NCI-H2196 treated with DMSO at 0.1 percent for 48 hours (cell line): ENCODE data around the gene SIGLEC9.

ENCODE experiments used
- DNase-seq: peaks from one replicate; lab custom pipeline; 2025; ENCODE audit not compliant: unreplicated experiment; lab: John Stamatoyannopoulos, UW

The SIGLEC9 gene

DNA sequence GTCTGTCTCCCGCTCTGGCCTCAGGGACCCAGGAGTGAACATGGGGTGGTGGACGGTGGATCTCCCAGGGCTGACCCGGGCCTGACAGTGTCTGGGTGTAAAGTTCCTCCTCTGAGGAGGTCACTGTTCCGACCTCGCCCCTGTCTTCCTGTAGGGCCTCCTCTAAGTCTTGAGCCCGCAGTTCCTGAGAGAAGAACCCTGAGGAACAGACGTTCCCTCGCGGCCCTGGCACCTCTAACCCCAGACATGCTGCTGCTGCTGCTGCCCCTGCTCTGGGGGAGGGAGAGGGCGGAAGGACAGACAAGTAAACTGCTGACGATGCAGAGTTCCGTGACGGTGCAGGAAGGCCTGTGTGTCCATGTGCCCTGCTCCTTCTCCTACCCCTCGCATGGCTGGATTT is at the start of gene SIGLEC9:
Gene SIGLEC9 (plus strand): TSS at position 178 of the 400 bp plus-strand sequence. CDS start 69 bp downstream, at position 247.
- DNase-seq = no peak

DNA sequence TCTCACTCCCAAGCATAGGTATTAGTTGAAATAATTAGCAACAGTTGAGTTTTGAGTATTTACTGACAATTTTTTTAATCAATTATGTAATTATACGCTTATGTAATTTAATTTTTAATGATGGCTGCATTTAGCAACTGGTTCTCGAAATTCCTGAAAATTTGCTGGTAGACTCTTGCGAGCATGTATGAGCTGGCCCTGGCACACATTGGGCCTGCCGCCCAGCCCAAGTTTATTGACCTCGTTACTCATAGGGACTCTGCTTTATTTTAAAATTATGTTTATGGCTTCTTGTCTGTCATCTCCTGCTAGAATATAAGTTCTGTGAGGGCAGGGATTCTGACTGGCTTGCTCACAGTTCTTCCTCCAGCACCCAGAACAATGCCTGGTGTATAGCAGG is 48.7 kb upstream of the SIGLEC9 start:
- no peak for DNase-seq

DNA sequence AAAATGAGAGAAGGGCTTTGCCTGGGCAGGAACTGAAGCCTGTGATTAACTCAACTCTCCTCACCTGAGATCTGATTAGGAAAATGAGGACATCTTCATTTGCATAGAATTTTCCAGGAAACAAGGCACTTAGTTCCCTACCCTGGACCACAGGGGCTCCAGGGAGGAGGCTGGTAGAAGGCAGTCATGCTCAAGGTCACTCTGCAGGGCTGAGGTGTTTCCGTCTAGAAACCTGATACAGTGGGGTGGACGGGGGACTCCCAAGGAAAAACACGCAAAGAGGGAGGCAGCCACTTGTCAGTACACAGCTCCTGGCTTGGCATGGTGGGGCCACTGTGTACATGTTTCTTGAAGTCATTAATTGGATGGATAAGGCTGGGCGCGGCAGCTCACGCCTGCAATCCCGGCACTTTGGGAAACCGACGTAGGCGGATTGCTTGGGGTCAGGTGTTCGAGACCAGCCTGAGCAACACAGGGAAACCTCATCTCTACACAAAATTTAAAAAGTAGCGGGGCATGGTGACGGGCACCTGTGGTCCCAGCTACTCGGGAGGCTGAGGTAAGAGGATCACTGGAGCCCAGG is 48.0 kb upstream of the SIGLEC9 start:
- no peak for DNase-seq

- no peak for DNase-seq
Measured at GRCh38 chr19:51078104-51078503, 46.6 kb upstream of the SIGLEC9 start.

DNA sequence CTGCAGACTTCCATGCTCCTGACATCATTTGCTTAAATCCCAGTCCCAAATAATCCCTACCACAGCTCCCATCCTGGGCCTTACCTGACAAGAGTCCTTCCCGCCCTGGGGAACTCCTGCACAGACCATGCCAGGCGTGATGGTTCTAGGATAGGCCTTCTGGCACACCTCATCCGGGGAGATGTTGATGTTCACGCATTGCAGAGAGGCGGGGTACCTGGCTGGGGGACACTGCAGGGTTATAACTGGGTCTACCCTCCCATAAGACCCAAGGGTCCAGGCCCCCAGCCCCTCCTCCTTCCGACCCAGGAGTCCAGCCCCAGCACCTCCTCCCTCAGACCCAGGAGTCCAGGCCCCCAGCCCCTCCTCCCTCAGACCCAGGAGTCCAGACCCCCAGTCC is 46.0 kb upstream of the SIGLEC9 start:
- DNase-seq = no peak

- DNase-seq = no peak
Measured at GRCh38 chr19:51079481-51080110, 45.1 kb upstream of the SIGLEC9 start.

- DNase-seq = no peak
Measured at GRCh38 chr19:51081476-51081875, 43.2 kb upstream of the SIGLEC9 start.

- no peak for DNase-seq
Measured at GRCh38 chr19:51082611-51083010, 42.1 kb upstream of the SIGLEC9 start, which contains the start of gene KLK14. Gene KLK14, minus strand, starts transcription at chr19:51082887. Its CDS starts 273 bp downstream, at chr19:51082614.

DNA sequence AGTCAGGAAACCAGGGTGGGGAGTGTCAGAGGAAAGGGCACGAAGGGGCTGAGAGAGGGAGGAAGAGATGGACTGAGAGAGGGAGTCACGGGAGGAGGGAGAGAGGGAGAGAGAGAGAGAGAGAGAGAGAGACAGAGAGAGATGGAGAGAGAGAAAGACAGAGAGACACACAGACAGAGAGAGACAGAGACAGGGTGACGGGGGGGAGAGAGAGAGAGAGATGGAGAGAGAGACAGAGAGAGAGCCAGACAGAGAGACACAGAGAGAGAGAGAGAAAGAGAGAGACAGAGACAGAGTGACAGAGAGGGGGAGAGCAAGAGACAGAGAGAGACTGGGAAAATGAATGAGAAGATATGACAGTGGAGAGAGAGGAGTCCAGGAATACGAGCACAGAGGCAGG is 41.5 kb upstream of the SIGLEC9 start:
- no peak for DNase-seq

DNA sequence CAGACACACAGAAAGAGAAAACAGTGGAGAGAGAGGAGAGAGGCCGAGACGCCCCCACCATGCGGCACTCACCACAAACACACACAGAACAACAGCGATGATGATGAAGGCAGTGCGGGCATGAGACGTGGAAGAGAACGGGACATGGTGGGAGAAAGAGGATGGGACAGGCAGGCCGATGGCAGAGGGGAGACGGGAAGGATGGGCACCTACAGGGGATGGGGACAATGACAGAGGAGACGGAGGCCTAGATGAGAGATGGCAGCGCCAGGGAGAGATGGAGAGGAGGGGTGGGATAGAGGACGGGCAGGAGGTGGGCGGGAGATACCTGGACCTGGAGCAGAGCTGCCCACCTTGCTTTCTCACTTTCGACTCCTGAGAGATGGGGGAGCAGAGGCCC is 40.9 kb upstream of the SIGLEC9 start:
- DNase-seq = no peak

DNA sequence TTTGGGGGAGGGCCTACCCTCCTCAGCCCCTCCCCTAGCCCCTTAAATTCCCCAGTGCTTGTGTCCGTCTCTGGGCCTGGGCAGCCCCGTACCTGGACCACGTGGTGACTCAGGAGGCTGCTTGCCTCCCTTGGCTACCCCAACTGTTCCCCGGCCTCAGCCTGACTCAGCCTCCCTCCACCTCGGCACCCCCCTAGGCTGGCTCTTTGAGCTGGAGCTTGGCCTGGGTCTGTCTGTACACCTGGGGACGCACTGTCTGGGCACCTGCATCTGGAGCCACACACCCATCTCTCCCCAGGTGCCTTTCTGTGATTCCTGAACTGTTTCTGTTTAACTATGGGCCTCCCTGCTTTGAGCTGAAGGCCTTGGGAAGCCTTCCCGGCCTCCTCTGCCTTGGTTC is 40.2 kb upstream of the SIGLEC9 start:
- no peak for DNase-seq

- DNase-seq = no peak
Measured at GRCh38 chr19:51086153-51086850, 38.4 kb upstream of the SIGLEC9 start.

- DNase-seq = no peak
Measured at GRCh38 chr19:51089786-51090185, 34.9 kb upstream of the SIGLEC9 start.

DNA sequence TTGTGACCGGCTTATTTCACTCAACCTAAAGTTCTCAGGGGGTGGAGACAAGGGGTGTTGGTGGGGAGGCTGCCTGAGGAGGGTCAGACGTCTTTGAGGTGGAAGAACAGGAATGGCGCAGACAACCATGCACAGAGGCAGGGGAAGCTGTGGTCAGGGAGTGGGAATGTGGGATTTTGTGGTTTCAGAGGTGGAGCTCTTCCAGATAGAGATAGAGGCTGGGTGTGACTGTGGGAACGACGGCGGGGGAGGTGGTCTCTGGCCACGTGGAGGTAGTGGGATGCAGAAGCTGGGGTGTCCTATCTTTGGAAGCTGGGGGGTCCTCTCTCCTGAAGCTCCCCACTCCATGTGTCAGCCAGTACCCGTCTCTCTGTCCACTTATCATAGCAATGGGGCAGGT is 34.2 kb upstream of the SIGLEC9 start:
- DNase-seq = no peak

GRCh38 chr19:51091126-51091525 is 33.6 kb upstream of the SIGLEC9 start:
- DNase-seq = no peak

- no peak for DNase-seq
Measured at GRCh38 chr19:51091895-51092873, 32.5 kb upstream of the SIGLEC9 start.

DNA sequence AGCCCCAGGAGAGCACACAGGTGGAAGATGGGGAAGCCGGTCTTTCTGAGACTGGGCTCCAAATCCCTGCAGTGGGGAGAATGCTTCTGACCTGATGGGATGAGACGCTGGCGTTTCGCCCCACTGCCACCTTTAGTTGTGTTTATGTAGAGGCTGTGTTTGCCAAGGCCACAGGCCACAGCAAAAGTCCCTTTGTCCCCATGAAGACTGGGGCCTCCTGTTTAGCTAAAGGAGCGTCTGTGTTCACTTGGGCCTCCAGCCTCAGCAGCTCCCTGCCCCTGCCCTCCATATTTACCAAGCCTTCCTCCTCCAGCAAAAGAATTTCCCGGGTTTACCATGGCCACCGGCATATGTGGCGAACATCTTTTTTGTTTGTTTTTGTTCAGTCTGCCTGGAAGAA is 31.6 kb upstream of the SIGLEC9 start:
- no peak for DNase-seq

GRCh38 chr19:51093510-51094345 is 31.0 kb upstream of the SIGLEC9 start:
- DNase-seq = no peak

DNA sequence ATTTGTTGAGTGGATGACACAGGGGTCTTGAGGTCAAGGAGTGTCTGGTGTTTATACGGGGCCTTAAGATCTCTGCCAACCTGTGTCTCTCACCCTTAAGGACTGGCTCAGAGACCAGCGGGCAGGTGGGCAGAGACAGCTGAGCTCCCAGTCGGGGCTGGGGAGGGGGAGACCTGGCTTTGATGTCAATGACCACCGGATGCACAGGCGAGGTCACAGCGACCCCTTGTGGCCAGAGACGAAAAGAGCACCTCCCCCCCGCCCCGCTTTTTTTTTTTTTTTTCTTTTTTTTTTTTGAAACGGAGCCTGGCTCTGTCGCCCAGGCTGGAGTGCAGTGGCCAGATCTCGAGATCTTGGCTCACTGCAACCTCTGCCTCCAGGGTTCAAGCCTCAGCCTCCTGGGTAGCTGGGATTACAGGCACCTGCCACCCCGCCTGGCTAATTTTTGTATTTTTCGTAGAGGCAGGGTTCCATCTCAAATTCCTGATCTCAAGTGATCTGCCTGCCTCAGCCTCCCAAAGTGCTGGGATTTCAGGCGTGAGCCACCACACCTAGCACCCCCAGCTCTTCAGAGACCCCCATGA is 29.9 kb upstream of the SIGLEC9 start:
- no peak for DNase-seq
